Aorta (tissue), 5 donors: ENCODE measurements around the gene HEXB. TPM values are rescaled to one million over a fixed set of nuclear protein-coding genes. Genes with fewer than 3 reads are reported as not detected.
A peak's percentile ranks its signal among the peaks of the same experiment; 100 is the strongest.

ENCODE experiments used
- ATAC-seq: fragments of 200-7000 bp; cut with Tn5 transposase; one replicate; pipeline ENCODE4 v1.9.1; 2022; ENCODE audit warnings: moderate library complexity; ENCODE audit not compliant: low FRiP score
- DNase-seq, 2 donors: peaks; one replicate each; pipeline ENCODE4 v3.0.0-alpha.2; 2020
- H3K27ac ChIP-seq, 2 donors: one replicate each; pipeline ENCODE4 v1.5.1; 2013; ENCODE audit warnings: low read length in 2 of 2, mild to moderate bottlenecking in 2 of 2, moderate library complexity in 2 of 2, control low read depth in 1 of 2, inconsistent platforms in 1 of 2, low read depth in 1 of 2
- H3K27me3 ChIP-seq, 2 donors: one replicate each; pipeline ENCODE4 v1.6.1; 2013; ENCODE audit warnings: control low read depth in 1 of 2, low read length in 1 of 2, mild to moderate bottlenecking in 1 of 2, moderate library complexity in 1 of 2; ENCODE audit not compliant: insufficient read depth in 2 of 2, control insufficient read depth in 1 of 2
- H3K36me3 ChIP-seq, 2 donors: one replicate each; pipeline ENCODE4 v1.6.1; 2013; ENCODE audit warnings: control low read depth in 1 of 2, low read length in 1 of 2, mild to moderate bottlenecking in 1 of 2; ENCODE audit not compliant: insufficient read depth in 2 of 2, control insufficient read depth in 1 of 2
- H3K4me1 ChIP-seq, 2 donors: one replicate each; pipeline ENCODE4 v1.6.1; 2013; ENCODE audit warnings: low read length in 2 of 2, control low read depth in 1 of 2, mild to moderate bottlenecking in 1 of 2, moderate library complexity in 1 of 2; ENCODE audit not compliant: insufficient read depth in 2 of 2, control insufficient read depth in 1 of 2
- H3K4me3 ChIP-seq, 2 donors: one replicate each; pipeline ENCODE4 v1.5.1; 2013; ENCODE audit warnings: low read length in 2 of 2, control low read depth in 1 of 2, mild to moderate bottlenecking in 1 of 2
- H3K9me3 ChIP-seq: one replicate; pipeline ENCODE4 v1.6.1; 2013; ENCODE audit warnings: mild to moderate bottlenecking, low read length; ENCODE audit not compliant: control insufficient read depth
- WGBS, 2 donors: extraction: QIAGEN DNeasy Blood & Tissue Kit; methylation state at CpG; one replicate each; pipeline ENCODE4 v1.1.7; 2013; 5-methylcytosine and 5-hydroxymethylcytosine counted together
- intact Hi-C, 2 donors: fragments of 100-400 bp; cut with DNase I; formaldehyde crosslinking; loops; one replicate each; pipeline versions ENCODE4 v1.14.2 to v1.15.0; 2022
- long read RNA-seq, 2 donors: library from polyadenylated mRNA; unstranded; transcript quantifications; one replicate each; pipeline ENCODE4 v2.0.0, GENCODE V29; 2020 to 2021
- polyA plus RNA-seq, 2 donors: library from polyadenylated mRNA; stranded (reverse); fragments of 200-250 nt; gene quantifications; one replicate each; pipeline ENCODE4 v1.2.3, GENCODE V29; 2013
- total RNA-seq, 2 donors: library from RNA; stranded (reverse); fragmentation: NEBNext Ultra II Directional; extraction: Animal tissue kit (Norgen Biotek cat#: 25700); gene quantifications; one replicate each; pipeline ENCODE4 v1.2.1, GENCODE V29; 2021
- donor health status: healthy with polysubstance abuse.
- donor health status: Bipolar disorder and iron deficiency.
- donor health status: DM: no; HTN: no; CAD: no.
- donor health status: DM: no; HTN: no; CAD: no.
- donor health status: DM: yes; HTN: yes; CAD: no.

The HEXB gene
- total RNA-seq (100 to 1,000 TPM; 122 to 172 TPM), polyA plus RNA-seq (100 to 1,000 TPM; 112 to 151 TPM)
- long read RNA-seq, donor 1, transcript HEXB-201 (14 exons, 1,901 nt) = major isoform, 399 of 448 reads
- long read RNA-seq, donor 1, transcript HEXB-213 (2 exons, 876 nt) = minor isoform, 7 of 448 reads
- long read RNA-seq, donor 1, partial matches to known transcripts = 9 of 448 reads
- long read RNA-seq, donor 1, other reads (novel, unspliced or antisense) = 29 of 448 reads
- long read RNA-seq, donor 2, transcript HEXB-201 (14 exons, 1,901 nt) = major isoform, 88 of 104 reads
- long read RNA-seq, donor 2, partial matches to known transcripts = 8 of 104 reads
- long read RNA-seq, donor 2, other reads (novel, unspliced or antisense) = 4 of 104 reads

- peaks cover 1 to 3% of the 10 kb centered on the region in 2 donors for H3K36me3 ChIP-seq
- no peaks in the 10 kb centered on the region for H3K9me3 ChIP-seq
- intact Hi-C loops = loop anchor here in 1 of 2 donors (2.0 kb wide), 1 partner anchor 82 kb away; the partner anchor contains the start of genes GFM2 and NSA2
- peak; percentile 97 for ATAC-seq
- peak within 1 kb of the TSS in 1 of 2 donors; percentile 50 for H3K27ac ChIP-seq
- H3K4me1 ChIP-seq = peaks cover 0 to 4% of the 10 kb centered on the region in 2 donors
- no peaks in the 10 kb centered on the region for H3K27me3 ChIP-seq
- DNase-seq = peak; percentile 96 to 97
- peak within 1 kb of the TSS; percentile 53 to 78 for H3K4me3 ChIP-seq
- 3 to 4% methylated on average over 67 to 78 of the region's 78 CpGs for WGBS, 2 donors
Measured at GRCh38 chr5:74684900-74685851, at the start of gene HEXB. HEXB (plus strand) TSS chr5:74685233; CDS start chr5:74685261, 28 bp downstream.

DNA sequence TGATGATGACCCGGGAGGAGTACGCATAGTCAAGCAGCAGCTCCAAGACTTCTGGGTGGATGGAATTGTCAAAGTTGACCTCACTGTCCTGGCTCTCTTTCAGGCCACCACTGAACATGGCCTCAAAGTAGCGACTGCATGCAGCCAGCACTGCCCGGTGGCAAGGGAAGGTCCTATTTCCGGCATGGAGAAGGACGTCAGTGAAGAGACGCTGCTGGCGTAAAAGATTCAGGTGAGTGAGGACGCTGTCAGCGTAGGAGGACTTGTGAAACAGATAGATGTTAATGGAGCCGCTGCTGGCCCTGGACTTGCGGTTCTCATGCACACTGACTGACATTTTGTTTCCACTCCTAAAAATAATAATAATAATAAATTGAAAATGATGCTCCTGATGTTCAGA lies 48.9 kb upstream of the HEXB start:
- no peaks in the 10 kb centered on the region for H3K36me3 ChIP-seq
- H3K4me3 ChIP-seq = no peak overlapping the region
- H3K9me3 ChIP-seq = no peaks in the 10 kb centered on the region
- no peak overlapping the region for H3K27ac ChIP-seq
- no peaks in the 10 kb centered on the region for H3K4me1 ChIP-seq
- 91 to 97% methylated on average over 12 of the region's 12 CpGs for WGBS, 2 donors
- DNase-seq = no peak
- intact Hi-C loops = loop anchor here in 1 of 2 donors (10.0 kb wide), 1 partner anchor 101 kb away; no protein-coding TSS in a partner anchor
- no peaks in the 10 kb centered on the region for H3K27me3 ChIP-seq
- no peak for ATAC-seq

- H3K27ac ChIP-seq = no peak overlapping the region
- ATAC-seq (no peak), DNase-seq (no peak)
- no peaks in the 10 kb centered on the region for H3K27me3 ChIP-seq
- WGBS, 2 donors = 90 to 95% methylated on average over 4 of the region's 4 CpGs
- H3K4me1 ChIP-seq = no peaks in the 10 kb centered on the region
- H3K36me3 ChIP-seq = no peaks in the 10 kb centered on the region
- H3K4me3 ChIP-seq = no peak overlapping the region
- H3K9me3 ChIP-seq = no peaks in the 10 kb centered on the region
- intact Hi-C loops = loop anchor here in 1 of 2 donors (10.0 kb wide), 1 partner anchor 102 kb away; no protein-coding TSS in a partner anchor
Measured at GRCh38 chr5:74636552-74636951, 48.5 kb upstream of the HEXB start.

DNA sequence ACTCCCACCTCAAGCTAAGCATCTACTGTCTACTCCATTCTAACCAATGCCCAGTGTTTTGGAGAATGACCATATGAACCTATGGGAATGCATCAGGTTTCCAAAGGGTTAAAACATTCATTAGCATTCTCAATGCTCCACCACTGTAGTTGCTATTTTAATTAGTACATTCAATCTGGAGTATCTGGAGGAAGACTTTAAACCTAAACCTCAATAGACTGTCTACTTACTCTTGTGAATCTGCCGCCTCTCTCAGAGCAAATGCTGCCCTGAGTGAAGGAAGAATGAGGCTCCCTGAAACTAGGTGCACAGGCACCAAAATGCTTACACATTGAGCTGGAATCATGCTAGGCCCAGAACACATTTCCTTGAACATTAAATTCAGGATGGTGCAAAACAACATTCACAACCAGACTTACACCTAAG lies 46.5 kb upstream of the HEXB start:
- H3K9me3 ChIP-seq = no peaks in the 10 kb centered on the region
- no peak overlapping the region for H3K4me3 ChIP-seq
- ATAC-seq (no peak), DNase-seq (no peak)
- no peaks in the 10 kb centered on the region for H3K36me3 ChIP-seq
- intact Hi-C loops = loop anchor here in 1 of 2 donors (10.0 kb wide), 1 partner anchor 104 kb away; no protein-coding TSS in a partner anchor
- H3K4me1 ChIP-seq = no peaks in the 10 kb centered on the region
- H3K27ac ChIP-seq = no peak overlapping the region
- whole genome bisulfite sequencing, 2 donors = 88 to 97% methylated on average over 1 of the region's 1 CpG
- no peaks in the 10 kb centered on the region for H3K27me3 ChIP-seq

DNA sequence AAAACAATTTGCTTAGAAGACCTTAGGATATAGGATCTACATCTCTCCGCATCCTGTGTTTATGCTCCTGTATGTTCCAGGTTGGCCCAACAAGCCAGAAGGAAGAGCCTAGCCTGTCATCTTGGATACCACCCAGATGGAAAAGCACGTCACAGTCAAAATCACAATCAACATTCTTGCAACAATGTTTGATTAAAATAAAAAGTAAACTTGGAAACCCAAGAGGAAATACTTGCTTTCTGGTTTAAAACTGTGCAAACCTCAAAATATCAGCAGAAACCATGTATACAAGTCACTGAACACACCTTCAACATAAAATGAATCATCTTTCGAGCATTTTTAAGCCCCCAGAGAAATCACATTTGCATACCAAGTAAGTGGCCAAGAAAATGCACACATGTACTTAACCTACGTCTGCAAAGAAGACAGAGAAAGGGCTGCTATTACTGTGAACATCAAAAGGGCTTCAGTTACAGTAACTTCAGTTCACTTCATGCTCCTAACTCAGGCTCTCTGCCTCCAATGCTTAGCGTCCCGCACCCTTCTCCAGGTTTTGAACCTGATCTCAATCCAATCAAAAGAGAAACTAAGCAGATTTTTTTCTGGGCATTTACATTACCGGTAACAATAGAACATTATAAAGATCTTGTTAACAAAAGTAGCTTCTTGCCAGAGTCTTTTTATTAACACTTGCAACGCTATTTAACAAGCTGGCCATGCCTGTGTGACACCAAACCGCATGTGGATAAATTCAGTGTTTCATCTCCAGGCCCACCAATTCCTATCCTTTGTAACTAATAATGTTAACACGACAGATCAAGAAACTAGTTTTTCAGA lies 45.8 kb upstream of the HEXB start:
- WGBS, 2 donors = 13 to 14% methylated on average over 10 of the region's 10 CpGs
- intact Hi-C loops = loop anchor here in 1 of 2 donors (10.0 kb wide), 1 partner anchor 104 kb away; no protein-coding TSS in a partner anchor
- no peaks in the 10 kb centered on the region for H3K27me3 ChIP-seq
- DNase-seq (no peak), ATAC-seq (no peak)
- H3K27ac ChIP-seq = no peak overlapping the region
- H3K36me3 ChIP-seq = no peaks in the 10 kb centered on the region
- peak overlapping the region in 1 of 2 donors; percentile 54 for H3K4me3 ChIP-seq
- H3K9me3 ChIP-seq = no peaks in the 10 kb centered on the region
- H3K4me1 ChIP-seq = no peaks in the 10 kb centered on the region

DNA sequence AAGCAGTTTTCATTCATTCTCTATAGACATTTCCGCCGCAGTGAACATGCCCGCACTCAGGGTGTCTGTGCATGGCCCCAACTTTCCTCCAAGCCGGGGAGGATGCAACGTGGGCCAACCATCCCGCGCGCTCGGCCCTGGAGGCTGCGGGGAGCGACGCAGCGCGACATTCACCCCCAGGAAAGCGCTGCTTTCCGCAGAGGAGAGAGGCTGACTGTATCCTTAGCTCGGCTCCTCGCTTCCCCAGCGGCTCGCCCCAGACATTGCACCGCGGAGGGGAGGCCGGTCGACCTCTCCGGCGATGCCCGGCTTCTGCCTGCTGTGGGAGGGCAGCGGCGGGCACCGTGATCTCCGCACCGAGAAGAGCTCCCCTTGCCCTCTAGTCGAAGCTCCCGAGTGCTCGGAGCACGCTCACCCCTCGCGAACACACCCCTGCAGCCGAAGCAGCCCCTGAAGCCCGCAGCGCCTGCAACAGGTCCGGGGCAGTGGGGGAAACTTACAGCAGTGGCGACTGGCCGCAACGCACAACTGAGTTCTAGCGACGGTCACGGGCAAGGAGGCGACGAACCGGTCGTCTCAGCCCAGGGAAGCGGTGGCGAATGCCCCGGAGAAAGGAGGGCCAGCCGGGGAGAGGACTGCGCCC lies 45.1 kb upstream of the HEXB start:
- peak; percentile 73 to 84 for DNase-seq
- 0% methylated on average over 55 to 57 of the region's 57 CpGs for WGBS, 2 donors
- Histone ChIP-seq H3K4me3 (peak overlapping the region; percentile 30 to 54), H3K36me3 (no peaks in the 10 kb centered on the region), H3K4me1 (no peaks in the 10 kb centered on the region), H3K27me3 (no peaks in the 10 kb centered on the region), H3K9me3 (no peaks in the 10 kb centered on the region), H3K27ac (no peak overlapping the region)
- intact Hi-C loops = loop anchor here in 1 of 2 donors (5.0 to 10.0 kb wide), 4 partner anchors 105 to 655 kb away; no protein-coding TSS in a partner anchor
- peak; percentile 70 for ATAC-seq

GRCh38 chr5:74640450-74640953 lies 44.5 kb upstream of the HEXB start, which contains the start of gene ENC1:
ENC1 (minus strand) TSS chr5:74640728; CDS start chr5:74636485, 4,243 bp downstream.
- H3K27me3 ChIP-seq = no peaks in the 10 kb centered on the region
- DNase-seq = peak; percentile 92 to 95
- H3K36me3 ChIP-seq = no peaks in the 10 kb centered on the region
- H3K27ac ChIP-seq = no peak within 1 kb of the TSS
- no peaks in the 10 kb centered on the region for H3K4me1 ChIP-seq
- intact Hi-C loops = loop anchor here in 1 of 2 donors (5.0 to 10.0 kb wide), 3 partner anchors 323 to 656 kb away; no protein-coding TSS in a partner anchor
- peak within 1 kb of the TSS; percentile 30 to 54 for H3K4me3 ChIP-seq
- 0 to 1% methylated on average over 49 to 59 of the region's 59 CpGs for WGBS, 2 donors
- ATAC-seq = peak; percentile 94
- H3K9me3 ChIP-seq = no peaks in the 10 kb centered on the region
